ENCODE results near the gene PPARD. TPM values are rescaled to one million over a fixed set of nuclear protein-coding genes. Genes with fewer than 3 reads are reported as not detected.
A peak's percentile ranks its signal among the peaks of the same experiment; 100 is the strongest.

The PPARD gene
- total RNA-seq, 4 donors from 2014 or later, result 24.8 to 67.9 (median 45.4) TPM

DNA sequence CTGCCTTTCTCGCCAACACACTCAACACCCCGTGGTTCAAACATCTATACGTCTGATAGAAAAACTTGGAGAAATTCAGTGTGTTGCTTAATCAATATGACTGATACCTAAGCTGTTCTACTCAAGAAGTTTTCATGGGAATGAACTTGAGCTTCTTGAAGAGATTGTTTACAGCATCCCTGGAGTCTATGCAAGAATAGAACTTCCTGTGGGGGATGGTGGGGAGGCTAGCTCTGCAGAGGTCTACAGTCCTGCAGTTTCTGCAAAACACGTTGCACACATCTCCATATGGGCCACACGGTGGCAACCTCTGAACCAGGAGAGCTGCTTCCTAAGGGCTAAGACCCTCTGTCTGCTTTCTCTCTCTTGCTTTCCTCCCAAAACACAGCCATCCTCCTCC lies 77.1 kb downstream of the PPARD start:
- Histone ChIP-seq H3K4me1 (peaks cover 0 to 41% (median 7%) of the 10 kb centered on the region in 4 donors), H3K27me3 (no peaks in the 10 kb centered on the region), H3K9me3 (no peaks in the 10 kb centered on the region), H3K36me3 (peaks cover 0 to 41% (median 0%) of the 10 kb centered on the region in 3 donors), H3K27ac (peak overlapping the region in 1 of 4 donors; percentile 75), H3K4me3 (no peak overlapping the region)
- DNase-seq, result no peak
- TF ChIP-seq POLR2A (IDR thresholded peaks at IDR 0.05), result no peak
- peak in 3 of 6 experiments; percentile 6 to 12 (median 10) for TF ChIP-seq CTCF (IDR thresholded peaks at IDR 0.05)

GRCh38 chr6:35419961-35420360 lies 77.6 kb downstream of the PPARD start:
- H3K4me3 ChIP-seq, result no peak overlapping the region
- no peak for TF ChIP-seq CTCF (IDR thresholded peaks at IDR 0.05)
- TF ChIP-seq POLR2A (IDR thresholded peaks at IDR 0.05), result no peak
- H3K4me1 ChIP-seq, result peaks cover 0 to 36% (median 7%) of the 10 kb centered on the region in 4 donors
- DNase-seq, result no peak
- no peaks in the 10 kb centered on the region for H3K9me3 ChIP-seq
- no peaks in the 10 kb centered on the region for H3K27me3 ChIP-seq
- peak overlapping the region in 1 of 4 donors; percentile 35 for H3K27ac ChIP-seq
- peaks cover 0 to 47% (median 0%) of the 10 kb centered on the region in 3 donors for H3K36me3 ChIP-seq

DNA sequence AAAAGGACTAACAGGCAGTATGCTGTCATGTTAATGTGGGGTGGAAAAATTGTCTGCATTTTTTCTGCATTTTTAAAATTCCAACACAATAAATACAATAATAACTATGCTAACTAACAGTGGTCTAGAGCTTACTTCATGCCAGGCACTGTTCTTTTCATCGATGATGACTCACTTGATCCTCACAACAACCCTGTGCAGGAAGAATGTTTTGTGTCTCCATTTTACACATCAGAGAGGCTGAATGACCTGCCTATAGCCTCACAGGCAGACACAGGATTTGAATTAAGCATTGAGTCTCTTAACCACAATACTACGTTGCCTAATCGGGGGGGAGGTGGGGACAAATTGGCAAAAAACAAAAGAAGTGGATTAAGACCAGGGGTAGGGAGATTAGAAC lies 82.9 kb downstream of the PPARD start:
- H3K36me3 ChIP-seq, result peaks cover 0 to 72% (median 0%) of the 10 kb centered on the region in 3 donors
- peaks cover 0 to 24% (median 7%) of the 10 kb centered on the region in 4 donors for H3K9me3 ChIP-seq
- H3K27ac ChIP-seq, result no peak overlapping the region
- no peak for DNase-seq
- no peak overlapping the region for H3K4me3 ChIP-seq
- TF ChIP-seq CTCF (IDR thresholded peaks at IDR 0.05), result no peak
- TF ChIP-seq POLR2A (IDR thresholded peaks at IDR 0.05), result no peak
- no peaks in the 10 kb centered on the region for H3K27me3 ChIP-seq
- no peaks in the 10 kb centered on the region for H3K4me1 ChIP-seq

GRCh38 chr6:35426074-35426473 lies 83.7 kb downstream of the PPARD start:
- Histone ChIP-seq H3K4me3 (no peak overlapping the region), H3K27me3 (no peaks in the 10 kb centered on the region), H3K36me3 (peaks cover 0 to 70% (median 0%) of the 10 kb centered on the region in 3 donors), H3K9me3 (peaks cover 0 to 24% (median 7%) of the 10 kb centered on the region in 4 donors), H3K4me1 (no peaks in the 10 kb centered on the region), H3K27ac (no peak overlapping the region)
- TF ChIP-seq POLR2A (IDR thresholded peaks at IDR 0.05) (no peak), CTCF (IDR thresholded peaks at IDR 0.05) (no peak)
- no peak for DNase-seq

DNA sequence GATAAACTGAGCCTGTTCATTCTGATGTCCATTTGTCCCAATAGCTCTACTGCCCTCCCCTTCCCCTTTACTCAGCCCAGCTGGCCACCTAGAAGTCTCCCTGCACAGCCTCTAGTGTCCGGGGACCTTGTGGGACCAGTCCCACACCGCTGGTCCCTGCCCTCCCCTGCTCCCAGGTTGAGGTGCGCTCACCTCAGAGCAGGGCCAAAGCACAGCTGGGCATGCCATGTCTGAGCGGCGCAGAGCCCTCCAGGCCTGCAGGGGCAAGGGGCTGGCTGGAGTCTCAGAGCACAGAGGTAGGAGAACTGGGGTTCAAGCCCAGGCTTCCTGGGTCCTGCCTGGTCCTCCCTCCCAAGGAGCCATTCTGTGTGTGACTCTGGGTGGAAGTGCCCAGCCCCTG lies 85.1 kb downstream of the PPARD start:
- DNase-seq, result no peak
- no peaks in the 10 kb centered on the region for H3K27me3 ChIP-seq
- peaks cover 0 to 7% (median 0%) of the 10 kb centered on the region in 4 donors for H3K4me1 ChIP-seq
- H3K4me3 ChIP-seq, result no peak overlapping the region
- peaks cover 0 to 24% (median 7%) of the 10 kb centered on the region in 4 donors for H3K9me3 ChIP-seq
- peaks cover 0 to 56% (median 0%) of the 10 kb centered on the region in 3 donors for H3K36me3 ChIP-seq
- no peak for TF ChIP-seq CTCF (IDR thresholded peaks at IDR 0.05)
- no peak for TF ChIP-seq POLR2A (IDR thresholded peaks at IDR 0.05)
- H3K27ac ChIP-seq, result no peak overlapping the region

Measured in Peyer's patch (tissue), 4 donors.